Stimulated activated CD4-positive, alpha-beta T cell treated with anti-CD3 and anti-CD28 coated beads, TNF-alpha, amount 100 ng/mL, for 24 hours (primary cell): ENCODE measurements around the gene CACNA2D4.

Experiments
- DNase-seq, 3 experiments: peaks; one replicate each; pipeline ENCODE4 v3.0.0-alpha.2; 2020; ENCODE audit warnings: low read depth in 3 of 3

Gene CACNA2D4

DNA sequence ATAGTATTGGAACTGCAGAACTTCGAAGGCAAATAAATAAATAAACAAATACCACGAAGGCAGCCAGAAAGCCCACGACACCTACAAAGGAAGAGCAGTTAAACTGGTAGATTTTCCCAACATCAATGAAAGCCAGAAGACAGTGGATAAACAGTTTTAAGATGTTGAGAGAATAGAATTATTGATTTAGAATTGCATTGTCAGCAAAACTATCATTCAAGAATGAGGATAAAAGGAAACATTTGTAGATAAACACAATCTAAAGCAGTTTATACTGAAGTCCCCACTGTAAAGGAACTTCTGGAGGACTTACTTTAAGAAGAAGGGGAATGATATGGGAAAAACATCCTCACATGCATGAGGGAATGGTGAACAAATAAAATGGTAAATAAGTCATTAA, 29.5 kb downstream of the CACNA2D4 start:
- no peak for DNase-seq

DNA sequence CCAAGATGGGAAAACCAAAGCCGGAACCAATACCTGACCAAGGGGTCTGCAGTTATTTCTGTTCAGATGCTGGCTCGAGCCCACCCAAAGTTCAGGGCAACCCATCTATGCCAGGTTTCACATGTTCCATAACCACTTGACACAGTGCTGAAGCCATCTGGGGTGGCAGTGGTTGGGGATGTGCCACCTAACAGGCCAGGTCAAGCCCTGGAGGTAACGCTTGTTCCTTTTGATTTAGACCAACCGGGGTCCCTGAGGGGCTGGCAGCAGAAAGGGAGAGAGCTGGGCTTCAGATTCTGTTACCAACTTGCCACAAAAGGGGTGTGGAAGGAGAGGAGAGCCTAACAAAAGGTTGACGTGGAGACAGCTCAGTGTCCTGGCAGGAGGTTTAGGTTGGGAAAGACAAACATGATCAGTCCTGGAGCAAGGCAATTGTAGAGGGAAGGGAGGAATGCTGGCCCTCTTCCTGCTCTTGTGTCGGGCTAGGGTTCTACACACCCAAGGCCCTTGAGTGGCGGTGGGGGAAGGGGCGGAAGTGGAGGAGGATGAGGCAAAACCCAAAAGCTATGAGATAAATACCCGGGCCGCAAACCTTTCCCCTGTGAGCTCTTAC, 31.9 kb downstream of the CACNA2D4 start:
- no peak for DNase-seq

DNA sequence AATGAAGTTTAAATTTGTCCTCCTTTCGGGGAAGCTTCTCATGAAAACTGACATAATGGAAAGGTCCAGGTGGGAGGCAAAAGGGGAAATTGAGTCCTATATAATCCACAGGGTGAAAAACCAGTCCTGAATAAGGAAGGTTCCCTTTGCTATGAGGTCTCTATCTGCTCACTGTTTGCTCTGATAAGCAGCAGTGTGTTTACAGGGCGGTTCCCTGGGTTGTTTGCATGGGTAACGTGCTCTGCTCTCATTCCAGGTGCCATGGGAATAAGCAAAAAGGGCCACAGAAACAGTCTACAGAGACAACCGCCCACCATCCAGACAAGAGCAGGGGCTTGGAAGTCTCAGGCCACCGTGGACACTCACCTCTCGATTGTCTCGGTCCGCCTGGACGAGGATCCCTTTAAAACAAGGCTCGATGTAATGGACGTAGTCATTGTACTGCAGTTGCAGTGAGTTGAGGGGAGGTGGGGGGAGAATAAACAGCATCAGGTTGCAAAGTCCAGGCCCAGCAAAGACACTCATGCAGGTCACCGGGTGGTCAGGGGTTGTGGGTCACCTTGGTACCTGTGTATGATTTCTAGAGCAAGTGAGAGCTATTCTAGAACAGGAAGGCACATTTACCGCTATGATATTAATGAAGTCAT, 32.7 kb downstream of the CACNA2D4 start:
- no peak for DNase-seq

DNA sequence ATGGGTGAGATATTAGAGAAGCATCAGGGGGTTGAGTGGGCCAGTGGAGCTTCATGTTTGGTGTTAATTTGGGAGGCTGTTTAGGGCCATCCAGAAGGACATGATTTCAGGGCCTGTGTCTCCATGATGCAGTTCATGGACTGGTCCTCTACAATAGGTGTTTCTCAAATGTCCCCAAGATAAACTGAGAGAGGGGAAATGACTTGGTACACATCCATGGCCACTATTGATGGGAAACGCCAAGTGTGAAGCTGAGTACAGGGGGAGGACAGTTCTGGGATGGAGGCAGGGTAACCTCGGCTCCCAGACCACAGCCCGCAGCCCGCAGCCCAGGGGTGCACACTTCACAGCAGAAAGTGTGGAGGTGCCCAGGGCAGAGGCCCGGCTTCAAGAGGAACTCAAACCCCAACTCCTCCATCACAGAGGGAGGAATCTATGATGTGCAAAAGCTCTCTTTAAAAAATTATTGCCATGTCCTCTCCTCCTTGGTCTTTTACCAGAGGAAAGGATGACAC, 33.3 kb downstream of the CACNA2D4 start:
- DNase-seq: no peak

DNA sequence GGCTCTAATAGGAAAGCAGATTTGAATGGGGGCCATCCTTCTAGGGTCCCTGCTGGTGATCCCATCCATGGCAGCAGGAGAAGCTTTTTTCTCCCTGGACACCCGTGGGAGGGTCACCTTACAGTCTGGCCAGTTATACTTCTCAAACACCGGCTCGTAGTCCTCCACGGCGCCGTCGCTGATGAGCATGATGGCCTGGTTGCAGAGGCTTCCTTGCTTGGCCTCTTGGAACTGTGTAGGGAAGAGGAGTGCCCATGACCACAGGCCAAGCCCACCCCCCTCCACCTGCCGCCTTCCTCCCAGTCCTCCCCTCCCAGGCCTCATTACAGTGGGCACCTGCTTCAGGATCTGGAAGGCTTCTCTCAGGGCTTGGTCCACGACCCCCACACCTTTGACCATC, 33.8 kb downstream of the CACNA2D4 start:
- DNase-seq: no peak

DNA sequence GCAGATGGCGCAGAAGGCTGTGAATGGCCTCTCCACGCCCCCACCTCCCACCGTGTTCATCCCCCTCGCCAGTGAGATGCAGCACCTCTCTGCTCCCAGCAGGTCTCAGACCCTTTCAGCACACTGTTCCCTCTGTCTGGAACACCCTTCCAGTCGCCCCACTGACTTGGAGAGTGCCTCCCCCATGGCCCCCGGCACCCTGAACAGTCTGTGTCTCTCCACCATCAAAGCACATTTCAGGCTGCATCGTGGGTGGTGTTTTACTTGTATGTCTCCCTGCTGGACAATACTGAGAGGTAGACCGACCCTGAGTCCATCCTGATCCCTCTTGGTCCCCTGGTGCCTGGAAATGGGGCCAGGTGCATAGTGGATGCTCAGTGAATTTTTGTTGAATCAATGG, 34.9 kb downstream of the CACNA2D4 start:
- no peak for DNase-seq

DNA sequence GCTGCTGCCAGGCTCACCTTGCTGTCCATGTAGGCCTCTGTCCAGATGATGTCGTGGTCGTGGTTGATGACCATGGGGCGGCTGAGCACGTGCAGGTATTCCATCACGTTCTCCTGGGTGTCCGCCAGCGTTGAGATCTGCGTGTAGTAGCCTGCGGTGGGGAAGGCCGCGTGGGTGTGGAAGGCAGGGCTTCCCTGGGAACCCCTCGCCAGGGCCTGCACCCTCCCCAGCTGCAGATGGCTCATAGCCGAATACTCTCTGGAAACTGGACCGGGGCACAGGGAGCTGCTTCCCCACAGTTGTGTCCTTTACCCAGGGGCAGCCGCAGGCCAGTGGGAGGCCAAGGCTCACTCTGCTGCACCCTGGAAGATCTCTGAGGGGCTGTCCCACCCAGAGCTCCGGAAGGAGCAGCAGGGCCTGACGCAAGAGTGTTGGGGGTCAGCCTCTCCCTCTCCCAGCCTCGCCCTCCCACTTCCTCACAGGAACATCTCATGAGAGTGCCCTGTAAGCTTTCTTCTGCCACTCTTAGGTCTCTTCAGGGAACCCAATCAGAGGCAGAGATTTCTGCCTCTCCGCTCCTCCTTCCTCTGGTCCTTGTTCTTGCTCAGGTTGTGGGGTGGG, 35.5 kb downstream of the CACNA2D4 start:
- no peak for DNase-seq

DNA sequence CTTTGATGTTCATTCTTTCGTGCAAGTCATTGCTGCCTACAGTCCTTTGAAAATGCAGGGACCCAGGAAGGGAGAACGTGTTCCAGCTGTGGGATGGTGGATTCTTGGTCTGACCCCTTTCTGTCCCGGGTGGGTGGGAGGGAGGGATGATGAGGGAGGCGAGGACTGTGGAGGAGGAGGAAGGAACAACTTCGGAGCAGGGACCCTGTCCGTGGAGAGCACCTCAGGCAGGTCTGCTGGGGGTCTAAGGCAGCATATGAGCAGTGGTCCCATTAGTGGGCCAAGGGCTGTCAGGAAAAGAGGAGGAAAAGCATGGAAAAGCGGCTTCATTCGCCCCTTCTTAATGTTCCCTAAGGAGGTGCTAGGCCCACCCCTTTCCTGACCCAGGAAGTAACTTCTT, 36.0 kb downstream of the CACNA2D4 start:
- no peak for DNase-seq

DNA sequence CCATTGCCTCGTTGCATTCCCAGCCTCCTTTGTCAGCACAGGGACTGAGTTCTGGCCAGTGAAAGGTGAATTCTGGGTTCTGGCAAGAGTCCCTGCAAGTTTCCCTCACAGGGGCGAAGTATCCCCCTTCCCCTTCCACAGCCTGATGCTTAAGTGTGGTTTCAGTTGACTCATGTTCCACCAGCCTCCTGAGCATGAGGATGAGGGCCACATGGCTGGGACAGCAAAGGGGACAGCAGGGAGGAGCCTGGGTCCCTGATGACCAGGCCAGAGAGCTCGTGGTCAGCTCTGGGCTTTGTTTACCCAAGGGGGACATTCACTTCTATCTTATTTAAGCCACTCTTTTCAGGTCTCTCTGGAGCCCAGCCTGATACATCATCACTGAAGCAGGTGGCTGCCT, 36.5 kb downstream of the CACNA2D4 start:
- no peak for DNase-seq

DNA sequence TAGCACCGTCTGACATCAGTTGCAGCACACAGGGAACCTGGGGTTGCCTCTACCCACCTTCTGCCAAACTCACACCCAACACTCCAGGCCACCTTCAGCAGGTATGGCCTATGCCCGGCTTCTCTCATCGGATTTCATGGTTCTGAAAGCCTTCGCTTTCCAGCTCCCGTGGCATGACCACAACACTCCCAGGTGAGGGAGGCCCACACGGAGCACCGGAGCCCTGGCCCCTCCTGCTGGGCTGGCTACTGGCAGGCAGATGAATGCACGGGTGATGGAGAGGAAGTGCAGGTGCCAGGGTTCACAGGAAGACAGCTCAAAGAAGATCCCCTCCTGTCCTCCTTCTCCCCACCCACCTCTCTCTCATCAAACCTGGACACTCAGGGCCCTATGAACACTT, 37.2 kb downstream of the CACNA2D4 start:
- DNase-seq: no peak

DNA sequence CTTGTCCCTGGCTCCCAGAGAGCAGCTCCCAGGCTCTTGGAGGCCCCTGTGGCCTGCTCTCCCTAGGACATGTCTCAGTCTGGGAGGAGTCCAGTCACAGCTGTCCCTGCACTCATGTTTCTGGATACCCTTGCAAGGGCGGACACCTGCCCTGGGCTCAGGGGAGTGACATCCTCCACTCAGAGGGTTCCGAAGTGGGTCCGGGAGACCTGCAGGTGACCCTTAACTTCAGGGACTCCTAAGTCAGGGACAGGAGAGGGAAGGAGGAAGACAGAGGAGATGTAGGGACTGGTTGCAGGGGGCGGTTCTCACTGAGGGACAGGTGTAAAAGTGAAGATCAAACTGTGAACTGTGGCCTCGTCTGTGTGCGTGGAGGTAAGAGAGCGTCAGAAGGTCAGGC, 37.6 kb downstream of the CACNA2D4 start:
- DNase-seq: no peak

DNA sequence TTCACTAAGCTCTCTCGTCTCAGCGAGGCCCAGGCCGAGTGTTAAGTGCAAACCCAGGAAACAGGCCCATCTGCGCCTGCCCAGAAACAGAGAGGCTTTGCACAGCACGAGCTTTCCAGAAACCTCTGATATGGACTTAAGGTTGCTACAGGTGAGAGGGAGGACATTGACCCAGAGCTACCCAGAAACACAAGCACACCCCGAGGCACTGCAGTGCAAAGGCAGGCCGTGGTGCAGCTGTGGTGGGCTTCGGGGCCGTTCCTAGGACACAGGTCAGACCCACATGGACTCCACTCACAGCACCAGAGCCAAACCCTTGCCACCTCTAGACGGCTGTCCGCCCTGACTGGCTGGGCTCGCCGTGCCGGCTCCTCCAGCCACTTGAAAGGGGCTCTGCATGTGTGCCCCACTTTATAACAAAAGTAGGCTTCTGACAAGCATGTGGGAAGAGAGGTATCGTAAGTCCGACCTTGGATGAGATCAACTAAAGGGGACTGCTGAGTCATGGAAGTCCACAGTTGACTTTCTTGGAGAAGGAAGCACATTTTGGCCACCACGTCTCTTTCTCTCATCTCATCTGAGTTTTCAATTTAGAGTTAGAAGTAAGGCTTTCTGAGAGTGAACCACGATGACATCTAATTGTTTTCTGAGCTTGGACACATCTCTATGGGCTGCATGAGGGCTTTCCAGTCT, 38.2 kb downstream of the CACNA2D4 start:
- DNase-seq: no peak

DNA sequence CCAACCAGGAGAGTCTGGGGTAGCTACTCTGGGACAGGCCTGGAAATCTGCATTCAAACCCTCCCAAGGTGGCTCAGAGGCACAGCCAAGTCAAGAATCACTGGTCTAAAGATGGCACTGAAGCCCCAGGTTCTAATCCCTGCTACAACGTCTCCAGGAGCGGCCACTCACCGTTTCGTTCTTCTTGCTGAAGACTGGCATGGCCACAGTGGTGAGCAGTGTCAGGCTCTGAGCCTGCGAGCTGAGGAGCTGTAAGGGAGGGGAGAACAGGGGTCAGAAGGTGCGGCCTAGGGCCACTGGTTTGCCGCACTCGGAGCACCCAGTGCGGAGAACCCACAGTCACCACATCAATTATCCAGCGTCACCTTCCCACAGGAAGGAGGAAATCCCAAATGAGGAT, 38.8 kb downstream of the CACNA2D4 start:
- DNase-seq: no peak

DNA sequence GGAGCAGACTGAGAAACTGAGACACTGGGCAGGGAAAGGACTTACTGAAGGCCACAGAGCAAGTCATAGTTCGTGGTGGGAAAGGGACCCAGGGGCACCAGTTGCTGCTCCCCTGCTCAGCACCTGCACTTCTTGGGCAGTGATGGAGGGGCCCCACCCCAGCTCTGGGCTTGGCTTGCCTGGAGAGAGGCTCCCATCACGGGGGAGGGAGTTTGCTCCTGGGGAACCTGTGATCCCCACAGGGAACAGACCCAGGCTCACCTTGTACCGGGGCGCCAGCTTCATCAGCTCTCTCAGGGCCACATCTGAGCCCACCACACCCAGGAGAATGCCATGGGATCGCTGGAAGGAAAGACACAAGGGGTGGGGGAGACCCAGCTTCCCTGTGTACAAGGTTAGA, 39.8 kb downstream of the CACNA2D4 start:
- DNase-seq: no peak

DNA sequence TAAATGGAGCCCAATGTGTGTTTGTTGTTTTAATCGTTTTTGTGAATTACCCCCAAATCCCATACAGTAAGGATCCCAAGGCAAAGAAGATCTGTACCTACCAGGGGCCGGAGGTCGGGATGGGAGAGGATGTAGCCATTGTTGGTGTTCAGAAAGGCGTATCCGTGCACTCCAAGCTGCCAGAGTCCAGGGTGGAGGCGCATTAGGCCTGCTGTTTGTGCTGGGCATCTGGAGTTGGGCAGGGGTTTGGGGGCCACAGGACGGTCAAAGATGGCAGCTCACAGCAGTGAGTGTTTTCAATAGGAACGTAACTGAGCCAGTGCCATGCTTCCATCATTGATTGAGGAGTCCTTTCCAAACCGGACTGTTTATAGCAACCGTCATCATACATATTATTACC, 40.2 kb downstream of the CACNA2D4 start:
- DNase-seq: no peak

DNA sequence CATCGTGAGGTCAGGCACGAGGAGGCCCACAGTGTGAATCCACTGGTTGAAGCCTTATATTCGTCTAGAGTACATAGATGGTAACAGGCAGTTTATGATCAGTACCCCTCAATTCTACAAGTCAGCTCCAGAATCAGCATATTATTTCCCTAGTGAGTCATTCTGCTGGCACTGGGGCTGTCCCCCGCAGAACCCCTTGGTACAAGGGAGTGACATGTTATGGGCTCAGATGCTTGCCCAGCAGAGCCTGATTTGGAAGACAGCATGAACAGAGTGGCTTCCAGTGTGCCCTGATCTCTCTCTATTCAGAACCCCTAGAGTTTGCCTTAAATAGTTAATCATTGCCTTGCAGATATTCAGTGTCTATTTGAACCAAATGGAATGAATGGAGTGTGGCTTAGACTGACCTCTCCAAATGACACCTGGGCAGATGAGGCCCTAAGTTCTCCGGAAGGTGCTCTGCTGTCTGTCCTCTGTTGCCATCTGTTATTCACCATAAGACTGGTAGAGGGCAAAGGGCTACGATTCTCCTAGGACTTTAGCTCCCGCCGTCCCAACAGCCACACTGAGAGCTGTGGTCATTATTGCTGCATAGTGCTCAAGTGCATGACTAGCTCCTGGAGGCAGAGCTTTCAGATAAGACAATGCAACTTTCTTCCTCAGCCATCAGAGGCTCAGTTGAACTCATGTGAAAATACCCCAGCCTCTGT, 41.1 kb downstream of the CACNA2D4 start:
- no peak for DNase-seq

DNA sequence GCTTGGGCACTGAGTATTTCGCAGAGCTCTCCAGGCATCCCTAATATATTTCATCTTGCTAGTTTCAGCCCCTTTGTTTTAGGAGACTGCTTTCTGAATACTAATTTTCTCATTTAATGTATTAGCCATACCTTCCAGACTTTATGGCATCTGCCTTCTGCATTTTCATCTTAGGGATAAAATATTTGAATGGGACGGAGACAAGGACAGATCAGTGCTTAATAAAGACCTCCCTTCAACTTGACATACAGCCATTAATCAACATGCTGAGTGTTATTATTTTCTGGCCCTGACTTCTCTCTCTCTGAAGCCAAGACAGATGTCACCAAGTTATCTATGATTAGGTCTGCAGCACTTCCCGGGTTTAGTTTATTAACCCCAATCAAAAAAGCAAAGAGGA, 42.4 kb downstream of the CACNA2D4 start:
- no peak for DNase-seq

DNA sequence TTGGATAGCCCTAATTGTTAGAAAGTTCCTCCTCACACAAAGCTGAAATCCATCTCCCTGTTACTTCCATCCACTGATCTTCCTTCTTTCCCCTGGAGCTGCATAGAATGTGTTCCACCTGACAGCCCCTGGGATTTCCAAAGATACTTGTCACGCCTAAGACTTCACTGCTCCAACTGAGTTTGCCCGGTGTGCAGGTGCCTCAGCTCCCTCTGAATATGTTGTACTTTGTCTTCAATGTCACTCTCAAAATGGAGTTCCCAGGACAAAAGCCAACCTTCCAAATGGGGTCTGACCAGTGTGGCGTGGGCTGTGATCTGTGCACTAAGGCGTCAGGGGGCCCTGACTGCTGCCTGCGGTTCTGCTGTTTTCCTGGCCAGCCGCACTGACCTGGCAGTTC, 42.8 kb downstream of the CACNA2D4 start:
- no peak for DNase-seq

DNA sequence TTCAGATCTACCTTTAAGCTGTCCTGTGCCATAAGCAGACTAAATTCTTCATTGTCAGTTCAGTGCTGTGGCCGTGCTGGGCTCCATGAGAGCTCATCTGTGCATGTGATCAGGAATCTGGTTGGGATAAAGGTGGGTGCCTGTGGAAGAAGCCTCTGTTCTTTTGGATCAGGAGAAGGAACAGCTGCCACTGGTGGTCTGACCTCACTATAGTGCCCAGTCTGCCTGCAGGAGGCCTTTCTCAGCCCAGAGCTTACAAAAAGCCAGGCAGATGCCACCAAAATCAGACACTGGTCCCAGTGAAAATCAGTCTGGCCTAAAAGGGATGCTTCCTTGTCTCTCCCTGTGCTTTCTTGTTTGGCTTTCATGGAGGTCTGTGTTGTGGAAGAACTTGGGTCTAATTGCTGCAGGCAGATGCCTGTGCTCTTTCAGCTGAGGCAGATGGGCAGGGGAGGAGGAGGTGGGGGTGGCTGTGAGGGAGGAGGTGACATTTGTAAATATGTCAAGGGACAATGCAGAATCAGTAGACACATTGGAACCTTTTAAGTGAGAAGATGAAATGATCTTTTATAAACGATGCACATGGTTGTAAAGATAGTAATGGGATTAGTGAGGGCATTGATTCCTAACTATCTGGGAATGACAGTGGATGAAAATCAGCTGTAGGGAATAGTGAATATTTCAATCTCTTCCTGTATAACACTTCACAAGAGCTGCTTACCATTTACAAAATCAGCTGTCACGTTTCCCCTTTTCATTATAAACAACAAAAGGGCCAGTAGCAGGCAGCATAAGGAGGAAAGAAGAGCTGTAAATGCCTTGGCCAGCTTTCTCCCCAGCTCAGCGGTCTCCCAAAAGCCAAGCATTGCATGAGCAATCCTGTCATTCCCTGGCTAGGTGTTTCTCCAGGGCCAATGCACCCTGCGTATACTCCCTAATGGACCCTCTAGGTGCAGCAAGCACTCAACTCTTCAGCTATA, 44.6 kb downstream of the CACNA2D4 start:
- no peak for DNase-seq

DNA sequence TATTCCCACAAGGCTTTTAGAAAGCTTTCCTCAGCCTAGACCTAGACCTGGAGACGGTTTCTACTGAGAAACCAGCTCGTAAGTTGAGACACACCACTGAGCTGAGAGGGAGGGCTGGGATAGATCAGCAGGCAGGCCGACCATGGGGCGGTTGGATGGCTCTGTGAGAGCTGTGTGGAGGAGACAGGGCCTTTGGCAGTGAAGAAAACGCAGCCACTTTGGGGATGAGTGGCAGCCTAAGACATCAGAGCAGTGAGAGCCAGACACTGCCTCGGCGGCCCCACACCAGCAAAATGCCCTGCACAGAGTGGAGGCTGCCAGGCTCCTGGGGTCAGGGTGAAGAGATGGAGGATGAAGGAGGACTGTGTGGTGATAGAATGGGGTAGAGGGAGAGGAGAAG, 46.0 kb downstream of the CACNA2D4 start:
- DNase-seq: no peak

DNA sequence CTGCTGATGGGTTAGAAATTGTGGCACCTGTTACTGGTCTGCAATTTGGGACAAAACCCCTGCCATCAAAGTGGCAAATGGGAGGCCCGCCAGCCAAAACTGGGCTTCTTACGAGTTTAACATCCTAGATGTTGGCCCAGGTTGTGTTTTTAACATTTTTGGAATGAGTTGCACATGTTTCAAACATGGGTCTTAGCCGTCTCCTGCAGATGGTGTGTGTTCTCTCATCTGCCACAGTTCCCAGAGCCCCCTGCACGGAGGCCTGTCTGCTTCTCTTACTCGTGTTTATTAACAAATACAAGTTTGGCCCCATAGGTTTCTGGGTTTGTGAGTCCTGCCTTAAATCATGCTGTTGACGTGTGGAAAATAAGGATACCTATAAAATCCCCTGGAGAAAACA, 46.5 kb downstream of the CACNA2D4 start:
- no peak for DNase-seq
